Occipital lobe (tissue), 2 donors: Measurements from ENCODE around the gene OOSP3. TPM values are rescaled to one million over a fixed set of nuclear protein-coding genes. Genes with fewer than 3 reads are reported as not detected.

Source experiments
- DNase-seq: peaks from one replicate; lab custom pipeline; 2025; lab: John Stamatoyannopoulos, UW
- total RNA-seq: library from RNA; depleted of rRNA; stranded (reverse); fragments of >200 nt; gene quantifications from one replicate; pipeline ENCODE4 v1.2.3, GENCODE V29; 2014

The OOSP3 gene
- total RNA-seq, 1 donor from 2014 or later: not detected

DNA sequence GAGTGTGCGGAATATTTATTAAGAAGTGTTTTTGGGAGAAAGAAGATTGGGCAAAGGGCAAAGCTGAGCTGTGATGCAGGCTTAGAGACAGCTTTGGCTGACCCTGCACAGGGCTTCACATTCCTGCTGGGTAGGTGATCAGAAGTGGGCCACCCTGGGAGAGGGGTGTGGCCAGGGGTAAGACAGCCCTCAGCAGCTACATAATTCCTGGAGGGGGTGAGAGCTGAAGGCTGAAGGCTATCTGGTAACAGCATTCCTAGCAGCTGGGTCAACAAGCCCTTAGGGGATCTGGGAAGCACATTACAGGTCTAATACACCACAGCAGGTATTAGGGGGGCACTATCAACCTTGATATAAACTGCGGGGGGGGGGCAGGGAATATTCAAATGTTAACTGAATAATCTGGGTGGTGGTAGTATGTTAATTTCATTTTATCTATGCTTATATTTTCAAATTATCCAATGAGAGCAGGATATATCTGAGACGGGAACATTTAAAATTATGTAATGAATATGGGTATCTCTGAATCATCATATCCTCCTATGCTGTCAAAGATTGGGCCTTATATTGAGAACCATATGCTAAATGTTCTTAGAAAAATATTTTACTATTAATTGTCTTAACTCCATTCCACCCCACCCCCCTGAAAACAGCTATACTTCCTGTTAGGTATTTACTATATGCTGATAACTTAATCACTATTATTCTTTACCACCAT is 65.6 kb downstream of the OOSP3 start:
- no peak for DNase-seq

DNA sequence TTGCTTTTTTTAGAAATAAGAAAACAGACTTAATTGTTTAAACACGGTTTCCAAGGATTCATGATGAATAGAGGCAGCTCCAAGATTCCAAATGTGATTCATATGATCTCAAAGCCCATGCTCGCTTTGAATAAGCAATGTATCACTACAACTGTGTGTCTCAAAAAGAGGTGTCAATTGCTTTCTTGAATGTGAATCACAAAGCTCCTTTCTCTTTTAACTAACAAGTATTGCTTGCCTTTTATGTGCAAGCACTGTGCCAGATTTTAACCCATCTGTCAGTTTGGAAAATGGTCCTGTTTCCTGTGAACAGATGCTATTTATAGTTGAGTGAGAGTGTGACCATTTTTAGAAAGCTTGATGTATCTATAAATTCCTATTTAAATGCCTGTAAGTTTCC is 66.1 kb downstream of the OOSP3 start:
- DNase-seq: no peak

Other genes starting within 250 kb of the OOSP3 start
- gene PATL1, start 209.7 kb upstream of the OOSP3 start, total RNA-seq: 3.7 TPM
- not detected for gene OR10V1, start 164.9 kb upstream of the OOSP3 start, total RNA-seq
- 26.4 TPM for gene STX3, start 123.4 kb upstream of the OOSP3 start, total RNA-seq
- gene MRPL16, start 68.0 kb upstream of the OOSP3 start, total RNA-seq: 29.6 TPM
- not detected for gene CBLIF, start 33.3 kb upstream of the OOSP3 start, total RNA-seq
- 1.2 TPM for gene TCN1, start 12.3 kb upstream of the OOSP3 start, total RNA-seq
- 1.6 TPM for gene OOSP1, start 59.6 kb downstream of the OOSP3 start, total RNA-seq
- not detected for gene OOSP4A, start 85.3 kb downstream of the OOSP3 start, total RNA-seq
- gene OOSP4B, start 138.4 kb downstream of the OOSP3 start, total RNA-seq: not detected
- gene OOSP2, start 161.6 kb downstream of the OOSP3 start, total RNA-seq: not detected
- gene MS4A3, start 177.9 kb downstream of the OOSP3 start, total RNA-seq: 0.16 TPM
- 0.16 TPM for gene MS4A2, start 209.9 kb downstream of the OOSP3 start, total RNA-seq